Measurements from ENCODE around the gene ZNF157. TPM values are rescaled to one million over a fixed set of nuclear protein-coding genes. Genes with fewer than 3 reads are reported as not detected.

ZNF157 gene
- total RNA-seq, 1 donor from 2014 or later: 0.13 TPM

DNA sequence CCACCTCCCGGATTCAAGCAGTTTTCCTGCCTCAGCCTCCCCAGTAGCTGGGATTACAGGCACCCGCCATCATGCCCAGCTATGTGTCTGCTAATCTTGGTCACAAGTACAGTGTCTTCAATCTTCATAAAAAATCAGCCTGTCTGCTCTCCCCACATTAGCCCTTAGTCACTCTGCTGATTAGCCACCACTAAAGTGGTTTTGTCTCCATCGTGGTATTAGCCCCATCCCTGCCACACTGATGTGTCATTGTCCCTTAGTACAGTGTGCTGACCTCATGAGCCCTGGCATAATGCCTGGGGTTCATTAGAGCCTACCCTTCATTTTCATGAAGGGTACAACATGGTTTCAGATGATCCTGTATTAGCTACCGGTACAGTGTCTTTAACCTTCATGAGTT, 49.9 kb downstream of the ZNF157 start:
- Mint-ChIP-seq H3K9me3 (ENCODE audit: unreplicated experiment) (peaks cover 23% of the 10 kb centered on the region), H3K27ac (ENCODE audit: unreplicated experiment) (no peak overlapping the region), H3K36me3 (ENCODE audit: unreplicated experiment) (no peaks in the 10 kb centered on the region), H3K4me3 (ENCODE audit: unreplicated experiment) (no peak overlapping the region), H3K27me3 (ENCODE audit: unreplicated experiment) (no peaks in the 10 kb centered on the region), H3K4me1 (ENCODE audit: unreplicated experiment) (no peaks in the 10 kb centered on the region)
- no peak for DNase-seq (ENCODE audit: extremely low spot score, unreplicated experiment)
- TF ChIP-seq, protein P1, sequence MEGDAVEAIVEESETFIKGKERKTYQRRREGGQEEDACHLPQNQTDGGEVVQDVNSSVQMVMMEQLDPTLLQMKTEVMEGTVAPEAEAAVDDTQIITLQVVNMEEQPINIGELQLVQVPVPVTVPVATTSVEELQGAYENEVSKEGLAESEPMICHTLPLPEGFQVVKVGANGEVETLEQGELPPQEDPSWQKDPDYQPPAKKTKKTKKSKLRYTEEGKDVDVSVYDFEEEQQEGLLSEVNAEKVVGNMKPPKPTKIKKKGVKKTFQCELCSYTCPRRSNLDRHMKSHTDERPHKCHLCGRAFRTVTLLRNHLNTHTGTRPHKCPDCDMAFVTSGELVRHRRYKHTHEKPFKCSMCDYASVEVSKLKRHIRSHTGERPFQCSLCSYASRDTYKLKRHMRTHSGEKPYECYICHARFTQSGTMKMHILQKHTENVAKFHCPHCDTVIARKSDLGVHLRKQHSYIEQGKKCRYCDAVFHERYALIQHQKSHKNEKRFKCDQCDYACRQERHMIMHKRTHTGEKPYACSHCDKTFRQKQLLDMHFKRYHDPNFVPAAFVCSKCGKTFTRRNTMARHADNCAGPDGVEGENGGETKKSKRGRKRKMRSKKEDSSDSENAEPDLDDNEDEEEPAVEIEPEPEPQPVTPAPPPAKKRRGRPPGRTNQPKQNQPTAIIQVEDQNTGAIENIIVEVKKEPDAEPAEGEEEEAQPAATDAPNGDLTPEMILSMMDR (IDR thresholded peaks at IDR 0.05): no peak

DNA sequence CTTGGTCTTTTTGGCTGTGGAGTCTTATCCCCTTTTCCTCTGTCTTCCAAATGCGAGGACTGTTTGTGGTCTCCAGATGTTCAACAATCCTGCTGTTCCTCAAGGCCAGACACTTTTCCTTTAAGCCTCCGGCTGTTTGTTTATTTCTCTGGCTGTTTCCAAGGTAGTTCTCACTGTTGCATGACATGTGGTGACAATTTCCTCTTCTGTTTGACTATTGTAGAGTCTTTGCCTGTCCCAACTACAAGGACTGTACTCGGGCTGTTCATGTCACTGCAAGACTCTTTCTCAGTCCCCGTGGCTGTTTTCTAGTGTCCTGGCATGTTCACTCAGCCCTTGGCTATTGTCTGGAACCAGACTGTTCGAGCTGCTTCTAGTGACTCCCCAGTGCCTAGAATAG, 50.6 kb downstream of the ZNF157 start:
- peaks cover 23% of the 10 kb centered on the region for H3K9me3 Mint-ChIP-seq (ENCODE audit: unreplicated experiment)

GRCh38 chrX:47422444-47422843, 52.1 kb downstream of the ZNF157 start:
- no peak for DNase-seq (ENCODE audit: extremely low spot score, unreplicated experiment)
- no peaks in the 10 kb centered on the region for H3K4me1 Mint-ChIP-seq (ENCODE audit: unreplicated experiment)
- no peaks in the 10 kb centered on the region for H3K36me3 Mint-ChIP-seq (ENCODE audit: unreplicated experiment)
- TF ChIP-seq, protein P1 (IDR thresholded peaks at IDR 0.05): no peak
- H3K27me3 Mint-ChIP-seq (ENCODE audit: unreplicated experiment): no peaks in the 10 kb centered on the region
- H3K27ac Mint-ChIP-seq (ENCODE audit: unreplicated experiment): no peak overlapping the region
- H3K4me3 Mint-ChIP-seq (ENCODE audit: unreplicated experiment): no peak overlapping the region
- peaks cover 31% of the 10 kb centered on the region for H3K9me3 Mint-ChIP-seq (ENCODE audit: unreplicated experiment)

More for the DNA sequence above, 50.6 kb downstream of the ZNF157 start:
- Mint-ChIP-seq H3K36me3 (ENCODE audit: unreplicated experiment) (no peaks in the 10 kb centered on the region), H3K4me3 (ENCODE audit: unreplicated experiment) (no peak overlapping the region), H3K27me3 (ENCODE audit: unreplicated experiment) (no peaks in the 10 kb centered on the region), H3K4me1 (ENCODE audit: unreplicated experiment) (no peaks in the 10 kb centered on the region), H3K27ac (ENCODE audit: unreplicated experiment) (no peak overlapping the region)
- TF ChIP-seq, protein P1 (IDR thresholded peaks at IDR 0.05): no peak
- DNase-seq (ENCODE audit: extremely low spot score, unreplicated experiment): no peak

- Mint-ChIP-seq H3K4me3 (ENCODE audit: unreplicated experiment) (no peak overlapping the region), H3K36me3 (ENCODE audit: unreplicated experiment) (no peaks in the 10 kb centered on the region), H3K9me3 (ENCODE audit: unreplicated experiment) (peaks cover 11% of the 10 kb centered on the region), H3K27ac (ENCODE audit: unreplicated experiment) (no peak overlapping the region), H3K4me1 (ENCODE audit: unreplicated experiment) (no peaks in the 10 kb centered on the region), H3K27me3 (ENCODE audit: unreplicated experiment) (no peaks in the 10 kb centered on the region)
- DNase-seq (ENCODE audit: extremely low spot score, unreplicated experiment): no peak
- TF ChIP-seq, protein P1 (IDR thresholded peaks at IDR 0.05): no peak
These were observed 60.5 kb downstream of the ZNF157 start for GRCh38 chrX:47430925-47431324.

DNA sequence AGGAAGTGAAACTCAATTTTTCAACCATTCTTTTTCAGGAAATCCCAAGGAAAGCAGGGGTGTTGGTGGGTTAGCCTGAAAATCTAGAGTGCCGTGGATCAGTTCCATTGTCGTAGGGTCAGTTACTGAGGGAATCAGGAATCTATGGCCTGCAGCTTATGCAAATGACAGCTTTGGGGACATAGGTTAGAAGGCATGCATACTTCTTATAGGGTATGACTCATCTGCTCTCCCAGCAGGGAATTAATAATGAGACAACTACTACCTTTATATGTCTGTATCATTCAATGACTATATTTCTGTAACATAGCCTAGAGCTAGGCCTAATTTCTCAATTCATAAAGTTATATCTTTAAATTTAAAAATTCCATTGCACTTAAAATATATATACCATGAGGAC, 76.1 kb downstream of the ZNF157 start:
- Mint-ChIP-seq H3K36me3 (ENCODE audit: unreplicated experiment) (peaks cover 30% of the 10 kb centered on the region), H3K9me3 (ENCODE audit: unreplicated experiment) (peaks cover 53% of the 10 kb centered on the region)
- TF ChIP-seq, protein P1 (IDR thresholded peaks at IDR 0.05): no peak

More for the DNA sequence above, 76.1 kb downstream of the ZNF157 start:
- no peaks in the 10 kb centered on the region for H3K4me1 Mint-ChIP-seq (ENCODE audit: unreplicated experiment)
- no peaks in the 10 kb centered on the region for H3K27me3 Mint-ChIP-seq (ENCODE audit: unreplicated experiment)
- DNase-seq (ENCODE audit: extremely low spot score, unreplicated experiment): no peak
- no peak overlapping the region for H3K4me3 Mint-ChIP-seq (ENCODE audit: unreplicated experiment)
- H3K27ac Mint-ChIP-seq (ENCODE audit: unreplicated experiment): no peak overlapping the region
